H1 (cell line): ENCODE results near the gene MAST2. TPM values are rescaled to one million over a fixed set of nuclear protein-coding genes. Genes with fewer than 3 reads are reported as not detected.

Source experiments
- CTCF ChIA-PET: fragments of 300-600 bp; sonication (Branson Sonifier 250); formaldehyde crosslinking; loops from one replicate; lab custom pipeline; 2021; ENCODE audit not compliant: partially characterized antibody; lab: Charles Lee
- POLR2A ChIA-PET: fragments of 300-600 bp; sonication (Branson Sonifier 250); formaldehyde crosslinking; loops from one replicate; lab custom pipeline; 2021; ENCODE audit warnings: inconsistent platforms; ENCODE audit not compliant: partially characterized antibody; lab: Charles Lee
- DNase-seq, 2 experiments: peaks; one replicate each; pipeline versions ENCODE4 v3.0.0 to v3.0.0-alpha.2; 2010 to 2022; ENCODE audit warnings: low spot score in 2 of 2, low read depth in 1 of 2, mixed read lengths in 1 of 2
- FAIRE-seq: peaks from 2 replicates; lab custom pipeline; 2011; peaks lifted over from hg19 to GRCh38; lab: Jason Lieb, UNC
- H2AFZ ChIP-seq: 2 replicates; pipeline ENCODE4 v1.8.1; 2012; ENCODE audit warnings: low read length, inconsistent platforms
- H2AK5ac ChIP-seq: 2 replicates; pipeline ENCODE4 v1.6.1; 2013; ENCODE audit warnings: low read depth, low read length
- H2BK120ac ChIP-seq: replicated peaks from 2 replicates; pipeline ENCODE3; 2013; ENCODE audit warnings: low read depth, low read length, inconsistent platforms
- H2BK12ac ChIP-seq: 2 replicates; pipeline ENCODE4 v1.6.1; 2013; ENCODE audit warnings: low read depth, low read length
- H2BK15ac ChIP-seq: 2 replicates; pipeline ENCODE4 v1.6.1; 2013; ENCODE audit warnings: low read length
- H2BK20ac ChIP-seq: 2 replicates; pipeline ENCODE4 v1.6.1; 2013; ENCODE audit warnings: low read length
- H2BK5ac ChIP-seq: 2 replicates; pipeline ENCODE4 v1.6.1; 2013; ENCODE audit warnings: low read depth, low read length
- H3K14ac ChIP-seq: 2 replicates; pipeline ENCODE4 v1.6.1; 2013; ENCODE audit warnings: inconsistent platforms; ENCODE audit not compliant: insufficient read length
- H3K18ac ChIP-seq: 2 replicates; pipeline ENCODE4 v1.6.1; 2013; ENCODE audit warnings: low read length; ENCODE audit errors: extremely low read depth
- H3K23ac ChIP-seq: 2 replicates; pipeline ENCODE4 v1.6.1; 2013; ENCODE audit warnings: inconsistent platforms; ENCODE audit not compliant: insufficient read length
- H3K23me2 ChIP-seq: 2 replicates; pipeline ENCODE4 v1.6.1; 2013; ENCODE audit warnings: low read depth, low read length
- H3K27ac ChIP-seq: 2 replicates; pipeline ENCODE4 v1.6.1; 2011; ENCODE audit warnings: low read depth, low read length, inconsistent platforms
- H3K27me3 ChIP-seq, 4 experiments: replicated peaks in 1 of 4; 1 replicate in 1 of 4; 2 replicates in 3 of 4; pipeline versions ENCODE4 v1.6.1 to v1.8.1; 2011 to 2013; ENCODE audit warnings: low read length in 3 of 4, mild to moderate bottlenecking in 3 of 4, inconsistent platforms in 2 of 4, mixed read lengths in 2 of 4, moderate library complexity in 1 of 4; ENCODE audit not compliant: control insufficient read depth in 3 of 4, insufficient read depth in 3 of 4; ENCODE audit errors: extremely low read depth in 1 of 4
- H3K36me3 ChIP-seq, 4 experiments: 2 replicates each; pipeline versions ENCODE4 v1.6.1 to v1.8.1; 2011 to 2013; ENCODE audit warnings: mild to moderate bottlenecking in 4 of 4, low read length in 3 of 4, moderate library complexity in 2 of 4, control low read depth in 1 of 4, inconsistent platforms in 1 of 4; ENCODE audit not compliant: insufficient read depth in 4 of 4, control insufficient read depth in 2 of 4
- H3K4ac ChIP-seq: replicated peaks from 2 replicates; pipeline ENCODE3; 2013; ENCODE audit warnings: low read length, low read depth, mixed read lengths, inconsistent platforms; ENCODE audit not compliant: insufficient read length
- H3K4me1 ChIP-seq, 4 experiments: replicated peaks in 1 of 4; 1 replicate in 1 of 4; 2 replicates in 3 of 4; pipeline versions ENCODE4 v1.6.1 to v1.8.1; 2011 to 2013; ENCODE audit warnings: low read length in 3 of 4, inconsistent platforms in 2 of 4, mixed read lengths in 1 of 4; ENCODE audit not compliant: insufficient read depth in 4 of 4, control insufficient read depth in 3 of 4
- H3K4me2 ChIP-seq, 2 experiments: 2 replicates each; pipeline versions ENCODE4 v1.6.1 to v1.8.1; 2011 to 2013; ENCODE audit warnings: low read depth in 2 of 2, low read length in 2 of 2, control low read depth in 1 of 2, inconsistent platforms in 1 of 2, mild to moderate bottlenecking in 1 of 2; ENCODE audit not compliant: insufficient read depth in 1 of 2
- H3K4me3 ChIP-seq, 4 experiments: fragments of 200-600, 300-600 bp in 1 of 4; sonication (generic), shearing (Covaris generic), sonication (Bioruptor Twin) in 1 of 4; 2 replicates each; pipeline versions ENCODE4 v1.5.1 to v1.8.1; 2011 to 2016; ENCODE audit warnings: low read length in 4 of 4, low read depth in 3 of 4, control low read depth in 2 of 4, inconsistent platforms in 2 of 4, mild to moderate bottlenecking in 2 of 4, mixed read lengths in 1 of 4, moderate library complexity in 1 of 4; ENCODE audit not compliant: insufficient read depth in 2 of 4; ENCODE audit errors: extremely low read depth in 1 of 4
- H3K56ac ChIP-seq: replicated peaks from 2 replicates; pipeline ENCODE3; 2013; ENCODE audit warnings: low read depth, mild to moderate bottlenecking, mixed read lengths, low read length, inconsistent platforms; ENCODE audit not compliant: insufficient read length
- H3K79me1 ChIP-seq: 2 replicates; pipeline ENCODE4 v1.6.1; 2013; ENCODE audit warnings: low read depth, low read length, control low read depth
- H3K79me2 ChIP-seq, 2 experiments: 2 replicates each; pipeline versions ENCODE4 v1.6.1 to v1.8.1; 2012 to 2013; ENCODE audit warnings: low read length in 2 of 2, mild to moderate bottlenecking in 2 of 2, inconsistent platforms in 1 of 2; ENCODE audit not compliant: insufficient read depth in 2 of 2, control insufficient read depth in 1 of 2
- H3K9ac ChIP-seq, 4 experiments: replicated peaks in 1 of 4; 1 replicate in 1 of 4; 2 replicates in 3 of 4; pipeline versions ENCODE4 v1.6.1 to v1.8.1; 2011 to 2013; ENCODE audit warnings: low read depth in 3 of 4, low read length in 3 of 4, control low read depth in 2 of 4, mild to moderate bottlenecking in 2 of 4, moderate library complexity in 2 of 4, inconsistent platforms in 1 of 4; ENCODE audit errors: extremely low read depth in 1 of 4
- H3K9me3 ChIP-seq, 2 experiments: 2 replicates each; pipeline versions ENCODE4 v1.6.1 to v1.8.1; 2012 to 2013; ENCODE audit warnings: mild to moderate bottlenecking in 2 of 2, moderate library complexity in 2 of 2, control low read depth in 1 of 2, inconsistent platforms in 1 of 2, low read depth in 1 of 2, low read length in 1 of 2, mixed read lengths in 1 of 2; ENCODE audit not compliant: insufficient read depth in 2 of 2
- H4K20me1 ChIP-seq, 2 experiments: replicated peaks in 1 of 2; 2 replicates each; pipeline versions ENCODE3 to v1.8.1; 2011 to 2013; ENCODE audit warnings: inconsistent platforms in 2 of 2, low read length in 2 of 2, mild to moderate bottlenecking in 1 of 2; ENCODE audit not compliant: insufficient read depth in 2 of 2, control insufficient read depth in 1 of 2
- H4K5ac ChIP-seq: 2 replicates; pipeline ENCODE4 v1.6.1; 2013; ENCODE audit warnings: low read length, low read depth, mixed read lengths, inconsistent platforms; ENCODE audit not compliant: insufficient read length
- H4K8ac ChIP-seq: 2 replicates; pipeline ENCODE4 v1.8.0; 2013; ENCODE audit warnings: mild to moderate bottlenecking, moderate library complexity, low read length, inconsistent platforms; ENCODE audit not compliant: insufficient read depth; ENCODE audit errors: extremely low read depth
- H4K91ac ChIP-seq: replicated peaks from 2 replicates; pipeline ENCODE3; 2013; ENCODE audit warnings: low read length, mixed read lengths, inconsistent platforms; ENCODE audit not compliant: insufficient read length
- ASH2L ChIP-seq: fragments of 200-600, 300-600 bp; sonication (generic); IDR thresholded peaks from one replicate; pipeline ENCODE4 v1.7.1; 2017; ENCODE audit warnings: low read length
- BACH1 ChIP-seq: IDR thresholded peaks from 2 replicates; pipeline ENCODE4 v1.6.1; 2012; ENCODE audit warnings: low read length, improper control_type of control experiment
- CHD2 ChIP-seq: IDR thresholded peaks from 2 replicates; pipeline ENCODE4 v1.6.1; 2012; ENCODE audit warnings: low read length, improper control_type of control experiment
- WGBS, 2 experiments: shearing (Covaris generic) in 1 of 2; methylation state at CpG; one replicate each; pipeline versions ENCODE4 v1.1.6 to v1.1.7; 2013 to 2015; ENCODE audit warnings: low lambda C conversion rate in 2 of 2, mixed read lengths in 2 of 2, inconsistent platforms in 1 of 2, low coverage in 1 of 2, missing lambda C conversion rate in 1 of 2; ENCODE audit not compliant: insufficient replicate concordance in 2 of 2, insufficient coverage in 1 of 2, insufficient read length in 1 of 2; ENCODE audit errors: extremely low coverage in 1 of 2, missing lambda C conversion rate in 1 of 2; 5-methylcytosine and 5-hydroxymethylcytosine counted together
- polyA plus RNA-seq, 7 experiments: library from polyadenylated mRNA; depleted of rRNA in 3 of 7; stranded (reverse) in 5 of 7; unstranded in 2 of 7; fragments of >200 nt in 5 of 7; fragments of 200-250 nt in 2 of 7; gene quantifications; 1 replicate in 5 of 7; 2 replicates in 1 of 7; 4 replicates in 1 of 7; pipeline versions ENCODE4 v1.2.1 to v1.2.3, GENCODE V29; 2011 to 2013; ENCODE audit warnings: missing spikeins in 2 of 7, mixed read lengths in 2 of 7
- total RNA-seq: library from RNA; stranded (reverse); fragmentation: NEBNext Ultra II Directional; extraction: Animal tissue kit (Norgen Biotek cat#: 25700); gene quantifications from 2 replicates; pipeline ENCODE4 v1.2.1, GENCODE V29; 2021

Gene MAST2
- total and polyA plus RNA-seq, 2 of the 8 experiments (the other 6 are each of a cell fraction or from before 2014, with no cell fraction given): 20.5 to 35.4 TPM

- Histone ChIP-seq H2BK5ac (no peak overlapping the region), H2BK20ac (no peak overlapping the region), H3K23me2 (no peaks in the 10 kb centered on the region), H3K18ac (no peak overlapping the region), H3K4me1 (no peaks in the 10 kb centered on the region), H4K8ac (no peak overlapping the region), H3K27me3 (no peaks in the 10 kb centered on the region), H3K14ac (no peak overlapping the region), H2BK120ac (no peak overlapping the region), H3K36me3 (no peaks in the 10 kb centered on the region), H3K79me1 (no peaks in the 10 kb centered on the region), H2BK15ac (no peak overlapping the region), H3K27ac (no peak overlapping the region), H3K79me2 (no peaks in the 10 kb centered on the region), H3K9me3 (no peaks in the 10 kb centered on the region), H4K91ac (no peak overlapping the region), H3K9ac (no peak overlapping the region), H3K4me3 (no peak overlapping the region), H3K4ac (no peak overlapping the region), H4K20me1 (no peaks in the 10 kb centered on the region), H3K56ac (no peak overlapping the region), H2BK12ac (no peak overlapping the region), H3K4me2 (no peak overlapping the region), H4K5ac (no peak overlapping the region), H3K23ac (no peak overlapping the region), H2AK5ac (no peak overlapping the region), H2AFZ (no peak overlapping the region)
- TF ChIP-seq BACH1 (no peak), ASH2L (no peak), CHD2 (no peak)
- FAIRE-seq (no peak), DNase-seq (no peak)
- 87% methylated on average over 4 of the region's 4 CpGs; no CpG with 5 or more reads in 1 of the 2 experiments for WGBS, 2 experiments
- ChIA-PET CTCF (interaction anchor here (1.0 kb wide), 1 partner anchor 10 kb away, joined by 3 read pairs; no protein-coding TSS in a partner anchor), POLR2A (no interaction called here)
Observed at GRCh38 chr1:45792744-45793143, 10.7 kb upstream of the MAST2 start.
